TTC549 (cell line): ENCODE measurements around the gene DNAH11.

Source experiments
- FAIRE-seq: peaks from 2 replicates; lab custom pipeline; 2012; peaks lifted over from hg19 to GRCh38; lab: Jason Lieb, UNC

DNAH11 gene

DNA sequence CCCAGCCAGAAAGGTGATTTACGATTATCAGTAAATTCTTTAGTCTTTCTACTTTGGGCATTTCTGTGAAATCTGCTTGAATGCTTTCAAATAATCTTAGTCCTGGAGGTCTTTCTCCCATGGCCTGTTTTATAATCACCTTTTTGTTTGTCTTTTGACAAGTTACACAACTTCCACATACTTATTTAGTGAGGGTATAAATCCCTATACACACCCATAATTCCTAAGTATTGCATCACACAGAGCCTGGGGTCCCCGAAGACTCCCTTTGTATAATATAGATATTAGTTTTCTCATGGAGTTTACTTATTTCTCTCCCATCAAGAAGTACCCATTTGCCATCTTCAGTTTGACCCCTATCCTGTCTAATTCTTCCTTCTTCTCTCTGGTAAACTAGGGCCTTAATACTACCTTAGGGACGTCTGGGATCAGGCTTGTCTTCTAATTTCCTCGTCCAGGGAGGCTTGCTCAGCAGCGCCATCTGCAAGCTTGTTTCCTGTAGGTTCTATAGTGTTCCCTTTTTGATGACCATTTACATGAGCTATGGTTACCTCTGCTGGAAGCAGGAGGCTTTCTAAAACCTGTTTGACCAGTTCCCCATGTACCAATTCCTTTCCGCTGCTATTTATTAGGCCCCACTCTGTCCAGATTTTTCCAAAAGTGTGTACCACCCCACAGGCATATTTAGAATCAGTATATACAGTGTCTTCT lies 8.1 kb downstream of the DNAH11 start:
- FAIRE-seq: no peak

DNA sequence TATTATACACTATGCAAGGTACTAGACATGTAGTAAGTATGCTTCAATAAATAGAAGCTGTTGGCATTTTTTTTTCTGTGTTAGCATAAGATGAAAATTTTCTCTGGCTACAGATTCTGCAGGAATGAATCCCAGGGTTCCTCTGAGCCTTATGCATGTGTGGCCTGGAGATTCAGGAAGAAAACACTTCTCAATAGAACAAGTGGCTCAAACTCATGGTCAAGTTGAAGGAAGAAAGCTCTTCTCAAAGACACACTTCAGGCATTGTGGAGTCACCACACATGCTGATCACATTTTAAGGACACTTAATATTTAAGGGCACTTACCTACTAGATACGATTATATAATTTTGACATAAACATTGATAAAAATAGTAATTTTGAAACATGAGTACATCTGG lies 19.5 kb downstream of the DNAH11 start:
- no peak for FAIRE-seq

DNA sequence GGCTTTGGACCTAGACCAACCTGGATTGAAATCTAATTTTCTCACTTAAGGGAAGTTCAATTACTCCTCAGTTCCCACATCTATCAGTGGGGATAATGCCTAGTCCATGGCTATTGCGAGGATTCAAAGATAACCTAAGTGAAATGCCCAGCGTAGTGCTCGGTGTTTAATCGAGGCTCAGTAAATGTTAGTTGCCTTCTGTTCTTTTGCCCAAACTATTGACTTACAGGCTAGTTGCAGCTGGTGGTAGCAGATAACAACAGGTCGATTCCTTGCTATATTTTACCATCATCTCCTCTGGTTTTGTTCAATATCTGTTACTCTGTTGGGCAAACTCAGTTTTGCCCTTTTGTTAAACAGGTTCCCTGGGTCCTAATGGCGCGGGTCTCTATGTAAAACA lies 22.8 kb downstream of the DNAH11 start:
- FAIRE-seq: no peak

DNA sequence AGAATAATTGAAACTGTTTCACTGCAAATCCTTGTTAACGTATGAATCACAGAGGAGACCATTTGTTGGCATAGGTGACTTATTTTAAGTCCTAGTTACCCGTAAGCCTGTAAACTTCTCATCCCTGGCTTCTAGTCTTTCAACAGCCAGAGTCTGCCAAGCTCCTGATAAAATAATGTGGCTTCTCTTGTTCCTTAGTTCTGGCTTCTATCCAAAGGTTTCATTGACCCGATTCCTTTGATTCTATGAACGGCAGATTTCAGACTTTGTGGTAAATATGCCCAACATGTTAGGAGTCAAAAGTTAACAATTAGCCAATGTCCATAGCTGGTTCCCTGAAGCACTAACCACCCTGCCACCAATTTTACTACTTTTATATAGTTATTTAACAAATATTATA lies 23.3 kb downstream of the DNAH11 start:
- FAIRE-seq: no peak

DNA sequence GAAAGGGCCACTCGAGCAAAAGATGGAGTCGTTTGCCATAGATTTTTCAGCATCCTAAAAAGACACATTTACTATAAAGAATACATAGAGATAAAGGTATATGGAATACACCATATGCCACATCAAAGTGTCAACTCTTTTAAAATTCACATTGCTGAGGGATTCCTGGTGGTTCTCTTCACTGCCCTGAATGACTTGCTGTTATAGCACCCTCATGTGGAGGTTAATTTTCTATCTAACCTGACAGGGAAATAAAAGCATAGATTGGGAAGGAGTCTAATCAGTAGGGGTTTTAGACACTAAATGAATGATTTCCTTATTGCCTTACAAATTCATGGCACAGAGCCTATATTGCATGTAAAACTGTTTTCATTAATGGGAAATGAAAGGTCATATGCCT lies 25.9 kb downstream of the DNAH11 start:
- FAIRE-seq: no peak

DNA sequence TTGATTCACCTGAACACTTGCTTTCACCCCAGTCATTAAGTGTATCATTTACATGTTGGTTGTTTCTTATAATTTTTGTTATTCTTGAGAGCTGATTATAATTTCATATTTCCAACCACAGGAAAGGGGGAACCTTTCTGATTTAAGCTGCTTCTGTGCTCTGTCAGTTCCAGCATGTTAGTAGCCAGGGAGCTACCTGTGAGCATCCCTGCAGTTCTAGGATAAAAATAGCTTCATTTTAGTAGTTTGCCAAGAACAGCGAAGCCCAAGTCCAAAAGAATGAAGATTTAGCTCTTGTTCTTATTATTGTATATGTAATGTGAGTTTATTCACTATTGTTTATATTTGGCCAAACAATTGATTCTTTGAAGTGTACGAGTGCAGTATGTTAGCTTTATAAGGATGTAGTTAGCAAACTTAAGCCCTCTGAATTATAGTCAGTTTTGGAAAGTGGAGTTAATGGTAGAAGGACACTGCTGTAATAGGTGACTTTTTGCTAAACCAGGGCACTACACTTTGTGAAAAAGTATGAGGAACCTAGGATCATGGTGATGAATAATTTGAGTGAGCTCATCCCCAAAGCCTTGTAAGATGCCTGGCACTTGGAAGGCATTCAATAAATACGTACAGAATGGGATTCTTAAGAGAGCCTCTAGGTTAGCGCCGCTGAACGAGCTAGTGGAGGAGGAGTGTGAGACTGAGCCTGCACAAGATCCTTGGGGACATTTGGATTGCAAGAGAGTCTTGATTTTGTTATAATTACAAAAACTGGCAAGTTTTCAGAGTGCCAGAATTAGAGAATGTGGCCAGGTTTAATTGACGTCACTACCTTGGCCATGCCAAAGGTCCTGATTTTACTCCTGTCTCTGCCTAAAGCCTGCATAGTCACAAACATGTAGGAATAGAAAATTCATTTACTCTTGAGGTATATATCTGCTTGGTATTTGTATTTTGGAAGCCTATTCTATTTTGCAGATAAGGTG lies 29.8 kb downstream of the DNAH11 start:
- FAIRE-seq: no peak

DNA sequence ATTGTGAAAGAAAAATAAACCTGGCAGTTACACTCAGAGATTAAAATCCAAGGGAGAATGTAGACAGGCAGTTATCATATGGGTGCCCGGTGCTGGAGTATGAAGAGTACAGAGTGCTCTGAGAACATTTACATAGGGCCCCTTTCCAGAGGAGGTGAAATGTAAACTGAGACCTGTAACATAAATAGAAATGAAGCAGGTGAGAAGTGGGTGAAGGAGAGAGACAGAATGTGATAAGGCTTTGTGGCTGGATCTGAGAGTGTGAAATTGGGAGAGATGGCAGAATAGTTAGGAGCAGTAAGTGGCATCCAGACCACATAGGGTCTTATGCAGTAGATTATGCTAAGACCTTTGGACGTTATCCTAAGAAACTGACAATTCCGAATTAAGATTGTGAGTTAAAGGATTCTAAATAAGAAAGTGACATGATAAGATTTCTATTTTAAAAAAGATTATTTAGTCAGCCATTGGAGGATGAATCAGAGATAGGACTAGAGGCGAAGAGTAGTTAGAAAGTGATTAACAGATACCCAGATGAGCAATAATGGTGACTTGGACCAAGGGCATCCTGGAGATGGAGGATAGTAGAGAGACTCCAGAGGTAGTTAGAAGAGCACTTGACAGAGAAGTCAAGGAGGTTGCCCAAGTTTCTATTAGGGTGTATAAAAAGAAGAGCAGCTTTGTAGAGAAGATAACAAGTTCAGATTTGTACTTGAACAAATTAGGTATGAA lies 36.7 kb downstream of the DNAH11 start:
- no peak for FAIRE-seq

DNA sequence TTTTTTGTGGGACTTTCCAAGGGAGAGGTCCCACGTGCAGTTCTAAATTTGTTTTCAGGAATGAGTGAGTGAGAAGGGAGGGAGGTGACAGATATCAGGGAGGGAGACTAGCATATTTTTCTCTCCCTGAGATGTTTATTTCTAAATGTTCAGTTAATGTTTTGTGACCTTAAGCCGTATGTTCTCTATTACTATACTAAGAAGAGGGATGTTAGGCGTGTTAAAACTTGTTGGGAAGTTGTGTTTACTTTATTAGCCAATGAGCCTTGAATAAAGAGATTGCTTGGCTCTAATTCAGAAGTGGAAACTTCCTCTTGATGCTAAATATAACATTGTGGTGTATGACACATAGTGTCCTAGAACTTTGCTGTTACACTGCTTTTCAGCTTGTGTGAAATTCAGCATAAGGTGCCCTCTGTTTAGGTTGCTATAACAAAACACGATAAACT lies 37.3 kb downstream of the DNAH11 start:
- no peak for FAIRE-seq

DNA sequence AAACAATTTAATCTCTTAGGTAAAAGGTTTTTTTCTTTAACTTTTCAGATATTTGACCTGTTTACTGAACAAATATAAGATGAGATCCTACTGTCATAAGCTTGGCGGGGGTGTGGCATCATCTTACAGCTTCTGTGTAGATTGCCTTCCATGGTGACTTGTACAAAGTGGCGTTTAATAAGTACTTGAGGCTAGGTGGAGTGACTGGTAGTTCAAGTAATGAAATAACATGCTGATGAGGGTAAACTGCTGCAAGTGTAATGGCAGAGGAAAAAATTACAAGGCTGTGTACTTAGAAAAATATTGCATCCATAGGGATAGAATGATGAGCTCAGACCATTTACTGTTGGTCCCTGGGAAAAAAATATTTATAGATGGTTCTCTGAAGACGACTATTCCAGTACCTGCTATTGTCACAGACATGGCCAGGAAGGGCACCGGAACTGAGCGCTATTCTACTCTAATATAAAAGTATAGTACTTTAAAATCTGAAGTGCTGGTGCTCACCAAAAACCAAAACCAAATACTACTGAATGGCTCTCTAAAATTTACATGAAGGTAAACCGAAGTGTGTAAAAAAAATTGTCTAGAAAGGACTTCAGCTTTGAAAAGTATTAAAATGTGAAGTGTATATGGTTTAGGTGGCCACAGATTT lies 42.4 kb downstream of the DNAH11 start:
- FAIRE-seq: no peak

DNA sequence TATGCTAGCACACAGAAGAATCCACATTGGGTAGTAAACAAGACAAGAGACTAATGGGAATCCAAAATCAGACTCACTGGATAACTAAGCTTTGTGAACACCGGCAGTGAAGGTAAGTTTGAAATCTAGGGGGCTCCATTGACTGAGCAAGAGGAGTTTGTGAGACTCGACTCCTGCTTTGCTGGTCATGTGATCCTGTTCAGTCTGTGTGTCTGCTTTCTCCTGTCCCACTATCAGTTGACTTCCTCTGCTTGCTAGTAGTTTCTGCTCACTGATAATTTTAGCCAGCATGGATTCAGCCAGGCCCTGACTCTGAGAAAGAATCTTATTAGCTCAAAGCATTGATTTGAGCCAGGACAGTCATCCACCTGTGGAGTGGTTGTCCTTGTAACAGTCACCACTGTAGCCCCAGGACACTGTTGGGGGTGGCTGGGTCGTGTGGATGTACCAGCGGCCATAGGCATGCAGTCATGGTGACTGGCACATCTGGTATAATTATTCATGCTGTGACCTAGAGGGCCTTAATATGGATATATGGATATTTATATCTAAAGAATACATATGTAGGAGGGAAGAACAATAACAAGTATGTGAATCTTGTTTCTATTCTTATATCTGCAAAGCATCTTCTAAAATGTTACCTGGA lies 44.4 kb downstream of the DNAH11 start:
- FAIRE-seq: no peak

DNA sequence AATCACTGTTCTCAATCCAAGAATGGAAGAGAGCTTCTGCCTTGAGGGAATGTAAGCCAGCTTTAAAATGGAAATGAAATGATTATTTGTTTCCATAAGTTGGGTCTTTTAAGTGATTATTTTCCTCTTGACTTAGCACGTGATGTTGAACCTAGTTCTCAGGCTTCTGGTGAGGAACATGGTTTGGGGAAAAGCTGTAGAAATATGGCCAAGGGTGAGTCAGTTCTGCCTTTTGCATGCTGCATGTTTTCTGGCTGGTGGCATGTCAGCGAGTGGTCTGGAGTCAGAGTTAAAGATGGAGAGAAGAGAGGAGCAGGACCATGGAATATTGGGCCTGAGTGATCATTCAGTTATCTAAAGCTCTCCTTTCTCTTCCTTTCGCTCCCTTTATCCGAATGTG lies 54.0 kb downstream of the DNAH11 start:
- no peak for FAIRE-seq

DNA sequence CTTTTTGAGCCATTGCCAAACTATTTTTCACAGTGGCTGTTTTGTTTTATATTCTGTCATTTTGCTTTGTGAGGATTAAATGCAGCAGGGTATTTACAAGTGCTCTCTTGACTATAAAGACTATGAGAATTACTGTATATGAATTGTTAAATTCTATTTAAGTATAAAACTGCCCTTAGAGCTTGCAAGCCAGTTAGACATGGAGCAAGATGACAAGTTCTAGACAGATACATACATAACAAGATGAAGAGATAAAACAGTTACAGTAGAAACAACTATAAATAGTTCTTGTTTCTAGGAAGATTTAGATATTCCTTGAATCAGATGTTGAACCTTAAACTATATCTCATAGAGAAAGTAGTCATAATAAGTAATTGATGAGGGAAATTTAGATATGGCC lies 60.6 kb downstream of the DNAH11 start:
- no peak for FAIRE-seq

DNA sequence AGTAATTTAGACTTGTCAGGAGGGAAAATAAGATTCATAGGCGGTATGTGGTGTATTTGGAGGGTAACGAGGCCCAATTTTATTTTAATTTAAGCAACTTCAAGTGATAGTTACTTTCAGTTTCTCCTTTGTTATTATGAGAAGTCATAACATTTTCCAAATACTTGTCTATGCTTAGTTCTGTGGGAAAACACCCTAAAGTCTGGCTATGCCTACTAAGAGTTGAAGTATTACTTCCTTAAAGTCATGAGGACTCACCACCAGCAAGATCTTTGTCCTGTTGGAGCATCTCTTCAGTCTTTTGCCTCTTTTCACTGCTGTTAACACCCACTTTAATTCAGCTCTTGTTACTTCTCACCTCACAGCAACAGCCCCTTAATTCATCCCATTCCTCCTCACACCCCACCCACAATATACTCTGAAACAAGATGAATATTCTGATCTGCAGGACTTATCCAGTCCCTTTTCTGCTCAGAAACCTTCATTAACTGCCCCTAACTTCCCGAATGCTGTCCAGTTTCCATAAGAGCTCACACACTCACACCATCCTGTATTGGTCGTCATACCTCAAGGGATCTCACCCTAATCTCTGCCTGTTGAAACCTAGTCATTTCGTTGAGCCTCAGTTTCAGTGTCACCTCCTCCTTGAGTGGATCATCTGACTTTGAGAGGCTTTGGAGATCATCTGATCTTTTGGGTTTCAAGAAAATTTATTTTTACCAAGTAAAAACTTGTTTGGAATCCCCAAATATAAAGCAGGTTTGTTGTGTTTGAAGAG lies 61.3 kb downstream of the DNAH11 start:
- FAIRE-seq: no peak

DNA sequence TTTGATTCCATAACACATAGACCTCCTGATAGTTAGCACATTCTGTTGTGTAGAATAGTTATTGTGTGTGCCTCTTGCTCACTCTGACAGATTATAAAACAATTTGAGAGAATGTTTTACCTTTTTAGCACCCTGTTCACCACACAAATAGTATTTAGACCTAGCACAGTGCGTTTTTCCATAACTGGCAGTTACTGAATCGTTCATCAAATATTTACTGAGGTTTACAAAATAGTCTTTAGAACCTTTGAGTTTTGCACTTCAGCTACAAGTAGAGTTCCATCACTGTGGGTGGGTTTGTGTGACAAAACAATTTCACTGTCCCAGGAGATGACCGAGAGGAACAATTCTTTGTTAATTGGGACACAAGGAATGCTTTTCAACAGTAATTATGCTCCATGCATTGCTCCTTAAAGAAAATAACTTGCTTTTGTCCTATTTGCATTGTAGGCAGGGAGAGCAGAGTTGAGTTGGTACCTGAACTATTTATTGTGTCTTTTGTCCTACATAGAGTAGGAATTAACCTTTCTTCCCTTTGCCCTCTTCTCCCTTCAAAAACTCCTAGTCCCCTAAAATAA lies 62.3 kb downstream of the DNAH11 start:
- FAIRE-seq: no peak

DNA sequence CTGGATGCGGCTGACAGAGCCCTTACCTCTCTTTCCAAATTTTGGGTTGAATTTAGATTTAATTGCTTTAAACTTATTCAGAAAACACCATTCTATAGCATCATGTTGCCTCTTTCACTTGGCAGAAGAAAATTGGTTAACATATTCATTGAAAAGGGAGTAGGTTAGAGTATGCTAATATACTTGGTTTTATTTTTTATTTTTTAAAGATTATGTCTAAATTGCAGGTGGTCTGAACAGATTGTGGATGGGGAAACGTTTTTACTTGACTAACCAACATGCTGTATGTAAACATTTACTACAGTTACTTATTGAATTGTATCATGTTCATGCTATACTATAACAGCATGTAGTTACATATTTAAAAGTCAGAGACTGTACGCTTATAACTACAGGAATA lies 65.6 kb downstream of the DNAH11 start:
- FAIRE-seq: no peak

DNA sequence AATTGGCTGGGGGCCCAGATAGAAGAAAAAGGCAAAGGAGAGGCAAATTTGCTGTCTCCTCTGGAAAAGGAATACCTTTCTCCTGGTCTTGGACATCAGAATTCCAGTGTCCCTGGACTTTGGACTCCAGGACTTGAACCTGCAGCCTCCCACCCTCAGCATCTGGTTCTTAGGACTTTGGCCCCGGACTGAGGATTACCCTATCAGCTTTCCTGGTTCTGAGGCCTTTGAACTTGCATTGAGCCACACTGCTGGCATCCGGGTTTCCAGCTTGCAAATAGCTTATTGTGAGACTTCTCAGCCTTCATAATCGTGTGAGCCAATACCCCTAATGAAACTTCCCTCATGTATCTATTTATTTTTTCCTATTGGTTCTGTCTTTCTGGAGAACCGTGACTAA lies 68.3 kb downstream of the DNAH11 start:
- no peak for FAIRE-seq

DNA sequence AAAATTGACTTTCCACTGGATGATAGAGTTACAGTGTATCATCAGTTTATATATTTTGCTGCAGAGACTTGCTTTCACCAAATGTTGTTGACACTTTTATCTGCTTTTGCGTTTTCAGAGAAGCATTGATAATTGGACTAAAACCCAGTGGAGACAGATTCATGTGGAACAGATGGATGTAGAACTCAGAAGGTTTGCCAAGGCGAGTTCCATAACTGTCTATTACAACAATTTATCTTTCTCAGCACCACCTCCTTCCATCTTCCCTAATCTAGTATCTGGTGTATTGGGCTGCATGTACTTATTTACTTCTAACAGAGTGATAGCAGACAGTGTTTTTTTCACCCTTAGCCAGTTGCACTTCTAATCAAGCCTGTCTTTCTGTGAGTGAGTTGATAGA lies 73.3 kb downstream of the DNAH11 start:
- FAIRE-seq: no peak

DNA sequence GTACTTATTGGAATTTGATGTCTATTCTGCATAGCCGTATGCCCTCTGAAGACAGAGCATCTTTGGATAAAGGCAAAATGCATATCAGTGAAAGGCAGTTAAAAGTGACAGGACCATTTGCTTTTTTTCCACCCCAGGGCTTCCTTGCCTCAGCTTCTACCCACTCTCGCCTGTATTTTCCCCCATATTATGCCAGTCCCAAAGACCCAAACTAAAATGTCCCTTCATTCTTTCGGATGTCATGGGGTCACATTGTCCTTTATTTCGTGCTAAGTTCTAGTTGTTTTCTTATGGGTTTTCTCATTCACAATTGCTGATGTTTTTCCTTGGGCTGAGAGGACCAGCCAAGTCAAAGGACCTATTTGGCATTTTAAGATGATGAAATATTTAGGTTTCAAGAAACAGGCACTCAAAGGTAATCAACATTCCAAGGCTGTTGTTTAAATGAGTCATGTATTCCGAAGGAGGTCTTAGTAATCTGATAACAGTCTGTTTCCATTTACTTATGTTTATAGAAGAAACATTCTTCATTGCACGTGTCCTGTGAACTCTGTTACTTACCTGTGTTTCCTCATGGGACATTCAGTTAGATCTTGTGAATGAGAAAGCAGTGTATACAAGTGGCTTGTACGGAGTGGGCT lies 74.1 kb downstream of the DNAH11 start:
- FAIRE-seq: no peak

DNA sequence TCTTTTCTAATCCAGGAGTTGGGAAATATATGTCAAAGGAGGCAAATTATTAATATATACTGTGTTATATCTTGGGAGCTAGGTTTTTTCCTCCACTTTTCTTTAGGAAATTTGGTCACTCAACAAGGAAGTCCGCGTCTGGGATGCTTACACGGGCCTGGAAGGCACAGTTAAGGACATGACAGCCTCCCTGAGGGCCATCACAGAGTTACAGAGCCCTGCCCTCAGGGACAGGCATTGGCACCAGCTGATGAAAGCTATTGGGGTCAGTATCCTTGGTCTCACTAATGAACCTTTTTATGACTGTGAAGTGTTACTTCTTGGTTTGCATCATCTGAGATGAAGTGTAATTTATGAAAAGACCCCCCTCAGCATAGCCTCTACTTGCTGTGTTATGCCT lies 74.7 kb downstream of the DNAH11 start:
- no peak for FAIRE-seq

DNA sequence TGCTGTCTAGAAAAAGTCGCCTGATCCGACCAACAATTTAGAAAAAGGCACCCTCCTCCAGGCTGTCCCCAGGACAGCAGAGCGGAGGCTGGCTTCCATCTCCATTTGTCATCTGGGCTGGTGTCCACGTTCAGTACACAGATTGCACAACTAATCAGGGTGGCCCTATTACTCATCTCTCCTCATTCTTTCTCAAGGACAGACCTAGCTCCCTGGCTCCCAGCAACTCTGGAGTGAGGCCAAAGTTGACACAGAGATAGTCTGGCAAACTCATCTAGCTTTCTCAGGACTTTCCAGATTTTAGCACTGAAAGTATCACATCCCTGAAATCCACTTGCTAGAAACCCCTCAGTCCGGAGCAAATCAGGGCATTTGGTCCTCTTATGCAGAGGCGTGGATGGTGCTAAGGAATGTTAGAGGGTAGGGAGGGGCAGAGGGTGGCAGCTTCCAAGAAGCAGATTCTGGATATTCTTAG lies 75.1 kb downstream of the DNAH11 start:
- FAIRE-seq: no peak
